Activated CD4-positive, CD25-positive, alpha-beta regulatory T cell treated with anti-CD3 and anti-CD28 coated beads, Interleukin-2, amount 50 U/mL, for 16 hours (primary cell): ENCODE data around the gene RNF224.
"Not testable (repeated sequence)": the region's sequence is repeated elsewhere in the genome, so short reads cannot be mapped to it uniquely, and the experiment has no call there.

Source experiments
- DNase-seq: peaks from one replicate; pipeline ENCODE4 v3.0.0-alpha.2; 2020; ENCODE audit warnings: low read depth, low spot score

Gene RNF224

DNA sequence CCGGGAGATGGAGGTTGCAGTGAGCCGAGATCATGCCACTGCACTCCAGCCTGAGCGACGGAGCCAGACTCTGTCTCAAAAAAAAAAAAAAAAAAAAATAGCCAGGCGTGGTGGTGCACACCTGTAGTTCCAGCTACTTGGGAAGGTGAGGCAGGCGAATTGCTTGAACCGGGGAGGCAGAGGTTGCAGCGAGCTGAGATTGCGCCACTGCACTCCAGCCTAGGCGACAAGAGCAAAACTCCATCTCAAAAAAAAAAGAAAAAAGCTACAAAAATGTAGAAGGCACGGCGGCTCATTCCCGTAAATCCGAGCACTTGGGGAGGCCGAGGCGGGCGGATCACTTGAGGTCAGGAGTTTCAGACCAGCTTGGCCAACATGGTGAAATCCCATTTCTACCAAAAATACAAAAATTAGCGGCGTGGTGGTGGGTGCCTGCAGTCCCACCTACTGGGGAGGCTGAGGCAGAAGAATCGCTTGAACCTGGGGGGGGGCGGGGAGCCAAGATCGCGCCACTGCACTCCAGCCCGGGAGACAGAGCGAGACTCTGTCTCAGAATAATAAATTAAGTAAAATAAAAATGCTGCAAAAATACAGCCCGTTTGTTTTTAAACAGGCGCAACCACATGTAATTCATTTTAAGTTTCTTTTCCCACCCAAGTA lies 12.4 kb downstream of the RNF224 start:
- not testable (repeated sequence) for DNase-seq

DNA sequence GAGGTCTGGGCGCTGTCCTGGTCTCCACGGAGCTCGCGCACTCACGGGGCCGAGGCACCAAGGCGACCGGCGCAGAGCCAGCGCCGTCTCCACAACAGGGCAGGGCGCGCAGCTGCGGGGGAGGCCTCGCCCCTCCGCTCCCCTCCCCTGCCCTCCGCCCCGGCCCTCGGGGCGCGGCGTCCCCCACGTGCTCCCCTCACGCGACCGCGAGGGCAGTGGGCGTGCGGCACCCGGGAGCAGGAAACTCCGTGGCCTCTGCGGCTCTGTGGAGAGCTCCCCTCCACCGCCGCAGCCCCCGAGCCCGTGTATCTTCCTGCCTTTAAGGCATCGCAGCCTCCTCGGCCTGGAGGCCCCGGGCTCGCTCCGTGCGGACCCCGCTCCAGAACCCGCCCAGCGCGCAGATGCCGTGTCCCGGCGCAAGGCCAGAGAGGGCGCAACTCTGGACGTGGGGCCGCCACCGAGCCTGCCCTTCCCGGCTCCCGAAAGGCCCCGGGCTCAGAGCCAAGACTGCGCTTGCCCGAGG lies 13.1 kb downstream of the RNF224 start:
- DNase-seq = peak; percentile 37

DNA sequence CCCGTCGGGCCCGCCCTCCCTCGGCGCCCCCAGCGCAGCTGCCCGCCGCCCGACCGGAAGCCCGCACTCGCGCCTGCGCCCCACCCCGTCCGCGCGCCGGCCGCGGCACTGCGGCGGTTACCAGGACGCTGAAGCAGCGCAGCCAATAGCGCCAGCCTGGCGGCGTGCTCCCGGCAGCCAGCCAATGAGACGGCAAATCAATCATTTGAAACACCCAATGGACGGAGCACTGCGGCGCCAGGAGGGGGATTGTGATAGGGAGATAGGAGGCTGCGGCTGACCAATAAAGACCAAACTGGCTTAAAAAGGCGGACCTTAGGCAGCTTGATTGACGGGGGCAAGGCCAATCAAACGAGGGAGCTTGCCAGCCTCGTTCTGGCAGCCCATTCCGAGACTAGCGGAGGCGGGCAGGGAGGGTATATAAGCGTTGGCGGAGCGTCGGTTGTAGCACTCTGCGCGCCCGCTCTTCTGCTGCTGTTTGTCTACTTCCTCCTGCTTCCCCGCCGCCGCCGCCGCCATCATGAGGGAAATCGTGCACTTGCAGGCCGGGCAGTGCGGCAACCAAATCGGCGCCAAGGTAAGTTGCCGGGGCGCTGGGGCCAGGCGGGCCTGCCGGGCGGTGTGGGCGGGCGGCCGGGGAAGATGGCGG lies 13.7 kb downstream of the RNF224 start, which contains the start of gene TUBB4B:
TUBB4B (plus strand) TSS at position 447 of the 649 bp plus-strand sequence; CDS start at position 521, 74 bp downstream.
- DNase-seq = peak; percentile 96

DNA sequence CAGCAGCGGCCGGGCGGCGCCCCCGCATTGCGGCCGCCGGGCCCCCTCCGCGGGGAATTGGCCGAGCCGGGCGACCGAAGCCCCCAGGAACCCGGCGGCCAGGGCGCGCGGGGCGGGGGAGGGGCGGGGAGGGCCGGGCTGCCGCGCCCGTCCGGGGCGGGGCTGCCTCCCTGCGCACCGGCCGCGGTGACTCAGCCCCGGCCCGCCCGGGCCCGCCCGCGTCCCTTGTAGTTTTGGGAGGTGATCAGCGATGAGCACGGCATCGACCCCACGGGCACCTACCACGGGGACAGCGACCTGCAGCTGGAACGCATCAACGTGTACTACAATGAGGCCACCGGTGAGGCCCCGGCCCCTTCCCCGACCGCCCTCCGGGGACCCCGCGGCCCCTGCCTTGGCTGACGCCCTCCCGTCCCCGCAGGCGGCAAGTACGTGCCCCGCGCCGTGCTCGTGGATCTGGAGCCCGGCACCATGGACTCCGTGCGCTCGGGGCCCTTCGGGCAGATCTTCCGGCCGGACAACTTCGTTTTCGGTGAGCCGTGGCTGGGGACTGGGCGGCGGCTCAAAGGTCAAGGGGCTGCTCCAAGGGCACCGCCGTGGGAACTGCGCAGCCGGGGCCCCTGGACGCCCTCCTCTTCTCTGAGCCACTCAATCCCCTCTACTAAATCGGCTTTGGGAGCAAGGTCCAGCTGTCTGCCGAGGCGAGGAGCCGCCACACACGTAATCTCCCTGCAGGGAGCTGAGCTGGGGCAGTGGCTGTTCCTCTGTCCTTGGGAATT lies 14.4 kb downstream of the RNF224 start:
- DNase-seq = peak; percentile 54

DNA sequence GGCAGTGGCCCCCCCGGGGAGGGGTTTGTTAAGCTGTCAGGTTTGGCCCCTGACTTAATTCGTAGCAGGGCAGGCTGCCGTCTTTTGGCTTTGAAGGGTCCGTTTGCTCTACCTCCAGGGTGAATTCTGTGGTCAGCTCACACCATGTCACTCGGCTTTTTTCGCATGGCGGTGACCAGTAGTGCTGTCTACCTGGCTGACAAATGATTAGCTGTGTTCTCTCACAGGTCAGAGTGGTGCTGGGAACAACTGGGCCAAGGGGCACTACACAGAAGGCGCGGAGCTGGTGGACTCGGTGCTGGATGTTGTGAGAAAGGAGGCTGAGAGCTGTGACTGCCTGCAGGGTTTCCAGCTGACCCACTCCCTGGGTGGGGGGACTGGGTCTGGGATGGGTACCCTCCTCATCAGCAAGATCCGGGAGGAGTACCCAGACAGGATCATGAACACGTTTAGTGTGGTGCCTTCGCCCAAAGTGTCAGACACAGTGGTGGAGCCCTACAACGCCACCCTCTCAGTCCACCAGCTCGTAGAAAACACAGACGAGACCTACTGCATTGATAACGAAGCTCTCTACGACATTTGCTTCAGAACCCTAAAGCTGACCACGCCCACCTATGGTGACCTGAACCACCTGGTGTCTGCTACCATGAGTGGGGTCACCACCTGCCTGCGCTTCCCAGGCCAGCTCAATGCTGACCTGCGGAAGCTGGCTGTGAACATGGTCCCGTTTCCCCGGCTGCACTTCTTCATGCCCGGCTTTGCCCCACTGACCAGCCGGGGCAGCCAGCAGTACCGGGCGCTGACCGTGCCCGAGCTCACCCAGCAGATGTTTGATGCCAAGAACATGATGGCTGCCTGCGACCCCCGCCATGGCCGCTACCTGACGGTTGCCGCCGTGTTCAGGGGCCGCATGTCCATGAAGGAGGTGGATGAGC lies 15.2 kb downstream of the RNF224 start:
- DNase-seq = no peak

DNA sequence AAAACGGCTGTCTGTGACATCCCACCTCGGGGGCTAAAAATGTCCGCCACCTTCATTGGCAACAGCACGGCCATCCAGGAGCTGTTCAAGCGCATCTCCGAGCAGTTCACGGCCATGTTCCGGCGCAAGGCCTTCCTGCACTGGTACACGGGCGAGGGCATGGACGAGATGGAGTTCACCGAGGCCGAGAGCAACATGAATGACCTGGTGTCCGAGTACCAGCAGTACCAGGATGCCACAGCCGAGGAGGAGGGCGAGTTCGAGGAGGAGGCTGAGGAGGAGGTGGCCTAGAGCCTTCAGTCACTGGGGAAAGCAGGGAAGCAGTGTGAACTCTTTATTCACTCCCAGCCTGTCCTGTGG lies 15.9 kb downstream of the RNF224 start:
- not testable (repeated sequence) for DNase-seq

DNA sequence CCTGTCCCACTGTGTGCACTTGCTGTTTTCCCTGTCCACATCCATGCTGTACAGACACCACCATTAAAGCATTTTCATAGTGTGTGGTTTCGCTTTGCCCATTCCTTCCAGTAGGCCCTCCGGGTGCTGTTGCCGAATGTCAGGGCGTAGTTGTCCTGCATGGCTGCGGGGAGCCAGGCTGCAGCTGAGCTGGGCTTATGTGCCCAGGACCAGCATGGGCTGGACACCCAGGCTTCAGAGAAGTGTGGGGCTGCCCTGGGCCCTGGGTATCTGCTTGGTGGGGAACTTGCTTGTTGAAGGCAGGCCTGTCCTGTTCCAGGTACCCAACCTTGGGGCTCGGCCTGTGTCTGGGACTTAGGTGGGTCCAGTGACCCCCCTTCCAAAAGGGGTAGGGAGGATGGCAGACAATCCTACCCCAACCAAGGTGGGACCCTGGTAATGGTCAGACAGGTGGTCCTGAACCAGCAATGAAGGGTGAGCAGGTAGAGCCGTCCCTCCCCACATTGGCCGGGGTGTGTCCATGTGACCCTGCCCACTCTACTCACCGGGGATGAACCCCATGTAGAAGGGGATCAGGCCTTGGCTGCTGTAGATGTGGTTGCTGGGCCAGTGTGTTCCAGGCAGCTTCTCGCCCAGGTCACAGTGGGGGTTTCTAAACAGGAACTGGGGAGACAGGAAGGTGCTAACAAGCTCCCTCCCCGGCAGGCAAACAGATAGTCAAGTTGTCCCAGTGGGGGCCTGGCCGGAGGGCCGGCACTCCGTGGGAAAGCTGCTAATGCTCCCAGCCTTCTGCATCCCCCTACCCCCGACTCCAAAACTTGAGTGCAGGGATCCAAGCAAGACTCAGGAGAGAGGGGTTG lies 16.6 kb downstream of the RNF224 start:
- no peak for DNase-seq

DNA sequence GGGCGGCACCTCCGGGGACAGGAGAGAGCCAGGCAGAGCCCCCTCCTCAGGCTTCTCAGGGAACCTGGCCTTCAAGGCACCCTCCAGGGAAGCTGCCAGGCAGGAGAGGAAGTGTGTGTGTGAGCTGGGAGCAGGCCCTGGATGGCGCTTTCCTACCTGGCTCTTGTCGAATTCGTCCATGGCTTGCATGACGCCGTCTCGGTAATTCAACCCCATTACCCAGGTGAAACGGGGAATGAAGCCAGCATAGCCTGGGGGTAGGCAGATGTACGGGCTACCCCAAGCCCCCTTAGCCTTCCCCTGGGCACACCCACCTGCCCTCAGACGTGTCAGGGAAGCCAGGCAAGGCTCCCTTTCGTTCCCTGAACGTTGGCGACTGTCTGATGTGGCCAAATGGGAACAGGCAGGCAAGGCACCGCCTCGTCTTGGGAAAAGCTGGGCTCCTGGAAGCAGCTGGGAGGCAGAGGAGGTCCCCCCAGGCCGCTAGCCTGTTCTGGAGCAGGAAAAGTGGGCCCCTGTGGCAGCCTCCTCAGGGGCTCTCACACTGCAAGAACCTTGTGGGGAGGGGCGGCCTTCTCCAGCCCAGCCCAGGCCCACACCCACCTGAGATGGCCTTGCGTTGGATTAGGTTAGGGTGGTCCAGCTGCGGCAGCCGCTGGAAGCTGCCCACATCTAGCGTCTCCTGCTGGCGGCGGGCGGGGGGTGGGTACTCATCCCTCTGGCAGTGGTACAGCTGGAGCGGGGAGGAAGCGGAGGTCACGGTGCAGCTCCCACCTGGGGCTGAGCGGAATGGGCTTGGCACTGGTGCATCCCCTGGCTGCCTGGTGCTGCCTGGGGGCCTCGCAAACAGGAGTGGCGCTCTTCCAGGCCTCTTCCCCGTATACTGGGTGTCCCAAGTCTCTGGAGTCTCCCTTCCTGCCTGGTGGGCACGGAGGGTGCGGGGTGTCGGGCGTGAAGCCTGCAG lies 17.5 kb downstream of the RNF224 start:
- DNase-seq = no peak

DNA sequence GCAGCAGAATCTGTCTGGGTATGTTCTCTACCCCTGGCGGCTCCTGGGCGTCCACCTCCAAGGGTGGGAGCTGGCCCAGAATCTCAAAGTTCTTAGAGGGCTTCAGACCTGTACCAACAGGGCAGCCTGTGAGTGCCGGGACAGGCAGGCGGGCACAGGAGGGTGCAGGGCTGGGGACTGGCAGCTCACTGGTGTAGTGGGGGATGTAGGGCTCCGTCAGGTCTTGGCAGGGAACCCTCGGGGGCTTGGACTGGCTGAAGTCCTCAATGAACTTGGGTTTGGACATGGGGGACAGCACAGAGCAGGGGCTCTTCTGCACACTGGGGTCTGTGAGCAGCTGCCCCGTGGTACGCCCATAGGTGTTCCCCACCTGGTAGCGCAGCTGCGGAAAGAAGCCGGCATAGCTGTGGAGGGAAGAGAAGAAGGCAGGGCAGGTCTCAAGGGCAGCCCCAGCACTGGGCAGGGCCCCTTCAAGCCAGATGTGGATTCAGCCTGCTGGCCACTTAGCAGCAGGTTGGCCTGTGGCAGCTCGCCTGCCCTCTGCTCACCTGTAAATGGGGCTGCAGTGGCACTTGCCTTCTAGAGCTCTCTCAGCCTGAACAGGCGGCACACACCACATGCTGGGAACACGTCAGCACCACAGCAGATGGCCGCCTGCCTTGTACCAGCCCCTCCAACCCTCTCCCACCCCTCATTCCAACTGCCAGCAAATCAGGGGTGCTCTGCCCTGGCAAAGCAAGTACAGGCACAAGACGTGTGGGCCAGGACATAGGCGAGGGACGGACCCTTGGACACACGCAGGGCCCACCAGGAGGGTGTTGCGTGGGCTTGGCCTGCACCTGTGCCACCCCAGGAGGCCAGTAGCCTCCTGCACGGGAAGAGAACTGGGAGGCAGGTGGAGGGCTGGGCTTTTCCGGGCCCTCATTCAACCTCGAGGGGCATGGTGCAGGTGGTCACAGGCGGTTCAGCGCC lies 18.4 kb downstream of the RNF224 start:
- DNase-seq = no peak

DNA sequence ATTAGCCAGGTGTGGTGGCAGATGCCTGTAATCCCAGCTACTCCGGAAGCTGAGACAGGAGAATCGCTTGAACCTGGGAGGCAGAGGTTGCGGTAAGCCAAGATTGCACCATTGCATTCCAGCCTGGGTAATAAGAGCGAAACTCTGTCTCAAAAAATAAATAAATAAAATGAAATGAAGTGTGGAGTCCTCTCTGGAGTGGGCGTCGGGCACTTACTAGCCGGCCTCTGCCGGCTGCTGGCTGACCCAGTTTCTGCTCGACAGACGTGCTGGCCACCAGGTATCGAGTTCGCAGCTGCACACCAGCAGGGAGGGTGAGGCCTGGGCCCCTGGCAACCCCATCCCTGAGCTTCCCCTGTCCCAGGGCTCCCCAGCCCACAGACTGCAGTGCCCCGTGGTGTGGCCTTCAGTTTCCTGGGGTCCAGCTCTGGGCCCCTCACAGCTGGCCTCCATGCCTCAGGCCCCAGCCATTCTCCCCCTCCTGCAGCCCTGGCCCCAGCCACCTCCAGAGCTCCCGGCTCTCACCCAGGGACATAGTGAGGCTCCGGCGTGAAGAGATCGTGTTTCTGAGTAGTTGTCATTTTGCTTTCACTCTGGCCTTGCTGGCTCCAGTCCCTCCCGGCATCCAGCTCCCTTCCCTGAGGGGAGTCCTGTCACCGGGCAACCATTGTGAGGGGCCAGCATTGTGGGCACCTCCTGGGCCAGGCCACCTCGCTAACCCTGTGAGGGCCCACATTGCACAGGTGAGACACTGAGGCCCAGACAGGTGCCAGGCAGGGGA lies 20.0 kb downstream of the RNF224 start:
- DNase-seq = no peak

DNA sequence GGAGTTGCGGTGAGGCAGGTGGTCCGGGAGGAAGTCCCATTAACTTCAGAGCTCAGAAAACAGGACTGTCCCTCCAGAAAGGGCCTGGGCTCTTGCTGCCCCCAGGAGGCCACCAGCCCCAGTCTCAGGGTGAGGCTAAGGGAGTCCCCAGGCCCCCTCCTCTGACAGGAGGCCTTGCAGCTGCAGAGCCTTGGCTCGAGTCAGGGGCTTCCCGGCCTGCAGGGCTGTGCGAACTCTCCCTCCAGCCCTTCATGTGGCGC lies 20.5 kb downstream of the RNF224 start:
- DNase-seq = no peak

DNA sequence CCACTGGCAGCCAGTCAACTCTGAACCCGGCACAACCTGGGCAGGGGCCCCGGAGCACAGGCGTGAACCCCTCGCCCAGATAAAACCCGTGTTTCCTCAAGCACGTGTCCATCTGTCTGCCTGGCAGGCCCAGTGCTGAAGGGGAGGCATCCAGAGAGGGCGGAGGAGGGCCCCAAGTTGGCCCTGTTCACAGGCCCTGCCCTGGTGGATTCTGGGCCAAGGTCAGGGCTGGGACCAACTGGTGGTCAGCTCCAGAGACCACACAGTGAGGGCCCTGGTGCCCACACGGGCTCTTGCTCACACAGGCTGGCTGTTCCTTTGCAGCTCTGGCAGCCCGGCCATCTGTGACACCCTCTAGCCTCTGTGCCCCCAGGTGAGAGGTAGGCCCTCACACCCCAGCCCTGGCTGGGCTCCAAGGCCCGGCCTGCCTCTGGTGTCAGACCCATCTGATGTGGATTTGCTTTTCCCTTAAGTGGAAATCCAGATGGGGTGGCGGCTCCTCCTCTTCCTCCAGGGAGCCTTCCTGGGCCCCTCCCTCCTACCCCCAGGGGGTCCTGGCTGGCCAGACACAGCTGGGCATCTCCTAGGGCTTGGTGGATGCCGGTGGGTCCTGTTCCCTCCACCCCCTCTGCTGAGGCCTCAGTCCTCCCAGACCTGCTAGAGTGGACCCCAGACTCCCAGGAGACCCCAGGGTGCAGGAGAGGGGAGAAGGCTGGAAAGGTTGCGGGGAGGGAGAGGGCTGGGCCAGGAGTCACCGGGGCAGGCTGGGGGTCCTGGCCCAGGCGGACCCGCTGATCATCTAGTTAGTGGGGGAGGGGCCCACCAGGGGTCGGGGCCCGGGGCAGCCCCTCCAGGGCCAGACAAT lies 23.3 kb downstream of the RNF224 start:
- no peak for DNase-seq

DNA sequence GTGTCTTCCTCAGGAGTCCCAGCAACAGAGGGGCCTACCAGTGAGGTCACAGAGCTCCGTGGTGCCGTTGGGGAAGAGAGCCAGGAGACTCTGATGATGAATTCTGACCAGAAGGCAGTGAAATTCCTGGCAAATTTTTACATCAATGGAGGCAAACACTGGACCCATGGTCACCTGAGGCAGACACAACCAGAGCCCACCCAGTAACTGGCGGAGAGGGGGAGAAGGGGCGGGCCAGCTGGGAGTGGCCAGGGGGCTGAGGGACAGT lies 23.8 kb downstream of the RNF224 start, which contains the start of gene STPG3:
STPG3 (plus strand) TSS at position 93 of the 268 bp plus-strand sequence; CDS start at position 94, 1 bp downstream.
- DNase-seq = no peak

DNA sequence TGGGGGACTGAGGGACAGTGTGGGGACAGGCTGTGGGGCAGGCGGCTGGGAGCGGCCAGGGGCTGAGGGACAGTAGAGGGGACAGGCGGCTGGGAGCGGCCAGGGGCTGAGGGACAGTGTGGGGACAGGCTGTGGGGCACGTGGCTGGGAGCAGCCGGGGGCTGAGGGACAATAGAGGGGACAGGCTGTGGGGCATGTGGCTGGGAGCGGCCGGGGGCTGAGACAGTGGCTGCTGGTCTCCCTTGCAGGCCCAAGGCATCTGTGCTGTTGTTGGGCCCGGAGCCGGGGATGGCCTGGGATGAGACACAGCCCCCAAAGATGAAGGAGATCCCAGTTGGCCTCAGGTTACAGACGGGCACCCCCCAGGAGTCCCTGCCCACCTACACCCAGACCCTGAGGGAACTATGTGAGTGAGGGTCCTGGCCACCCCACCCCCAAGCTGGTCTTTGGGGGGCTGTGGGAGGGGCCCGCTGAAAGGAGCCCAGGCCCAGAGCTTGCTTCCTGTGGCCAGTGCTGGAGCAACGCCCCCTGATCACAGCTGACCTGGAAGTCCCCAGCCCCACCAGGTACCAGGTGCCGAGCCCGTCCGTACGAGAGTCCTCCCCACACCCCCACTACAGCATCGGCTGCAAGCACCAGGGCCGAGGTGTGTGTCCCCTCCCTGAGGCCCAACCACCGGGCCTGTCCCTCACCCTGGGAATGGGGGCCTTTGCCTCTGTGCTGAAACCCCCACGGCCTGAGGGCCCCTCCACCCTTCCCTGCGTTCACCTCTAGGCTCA lies 24.4 kb downstream of the RNF224 start:
- no peak for DNase-seq

DNA sequence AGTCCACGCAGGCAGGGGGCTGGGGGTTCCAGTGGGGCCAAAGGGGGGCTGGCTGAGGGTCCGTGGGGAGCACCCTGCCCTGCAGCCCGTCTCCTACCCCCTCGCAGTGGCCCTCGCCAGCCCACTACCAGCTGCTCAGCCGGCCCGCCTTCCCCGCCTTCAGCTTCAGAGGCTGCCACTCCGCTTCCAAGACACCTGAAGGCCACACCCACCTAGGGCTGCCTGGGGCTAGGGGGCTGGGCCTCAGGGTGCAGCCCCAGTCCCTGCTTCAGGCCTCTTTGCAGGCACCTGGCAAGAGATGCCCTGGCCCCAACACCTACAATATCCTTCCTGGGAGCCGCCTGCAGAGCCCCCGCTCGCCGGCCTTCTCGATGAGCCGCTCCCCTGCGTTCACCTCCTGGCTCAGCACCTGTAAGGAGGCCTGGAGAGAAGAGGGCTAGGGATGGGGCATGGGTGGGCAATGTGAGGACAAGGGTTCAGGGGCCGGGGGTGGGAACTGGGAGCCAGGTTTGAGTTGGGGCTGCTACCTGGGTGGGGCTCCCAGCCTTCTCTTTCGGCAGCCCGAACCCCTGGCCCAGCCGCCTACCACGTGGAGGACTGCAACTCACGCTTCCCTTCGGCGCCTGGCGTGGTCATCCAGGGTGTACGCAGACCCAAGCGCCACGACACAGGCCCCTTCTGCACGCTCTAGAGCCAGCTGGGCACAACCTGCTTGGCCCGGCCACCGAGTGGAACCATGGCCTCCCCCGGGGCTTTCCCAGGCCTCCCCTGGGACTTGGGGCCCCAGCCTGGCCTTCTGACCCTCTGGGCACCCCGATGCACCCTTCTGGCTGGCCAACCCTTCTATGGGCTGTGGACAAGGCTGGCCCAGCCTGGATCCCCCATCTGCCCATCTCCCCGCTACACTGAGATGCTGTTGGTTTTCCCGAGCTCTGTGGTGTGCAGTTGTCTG lies 25.5 kb downstream of the RNF224 start:
- DNase-seq = no peak
